K562 (cell line): ENCODE measurements around the gene NLRC3. TPM values are rescaled to one million over a fixed set of nuclear protein-coding genes. Genes with fewer than 3 reads are reported as not detected.

ENCODE experiments used
- ATAC-seq: fragments of 200-7000 bp; cut with Tn5 transposase; 3 replicates; pipeline ENCODE4 v1.9.1; 2020; ENCODE audit warnings: moderate library complexity
- BruUV-seq: library from RNA; stranded (reverse); fragments of 400-500 nt; replicated peaks from 2 replicates; lab custom pipeline; 2021; lab: Mats Ljungman, UMichigan
- CTCF ChIA-PET: fragments of 300-600 bp; formaldehyde crosslinking; extraction: SDS; loops from one replicate; lab custom pipeline; 2021; ENCODE audit warnings: low intra/inter-chr PET ratio; lab: Yijun Ruan, JAX
- POLR2A ChIA-PET: fragments of 300-600, 350-650 bp; sonication (Branson Sonifier 250); formaldehyde crosslinking; extraction: SDS; loops from one replicate; lab custom pipeline; 2021; ENCODE audit warnings: antibody characterized with exemption, inconsistent platforms; lab: Yijun Ruan, JAX
- DNase-seq, 4 experiments: peaks; one replicate each; pipeline versions ENCODE4 v3.0.0 to v3.0.0-alpha.2; 2011 to 2018; ENCODE audit warnings: low spot score in 3 of 4, mixed read lengths in 3 of 4; ENCODE audit errors: extremely low read depth in 1 of 4
- FAIRE-seq: peaks from 2 replicates; lab custom pipeline; 2011; peaks lifted over from hg19 to GRCh38; lab: Jason Lieb, UNC
- H2AFZ ChIP-seq: 2 replicates; pipeline ENCODE4 v1.6.0; 2011; ENCODE audit warnings: low read depth, low read length, control low read depth, inconsistent platforms
- H3K27ac ChIP-seq: fragments of 200-600 bp; 3 replicates; pipeline ENCODE4 v1.8.0; 2011; ENCODE audit warnings: low read depth, mild to moderate bottlenecking, control low read depth, inconsistent platforms, low read length, moderate library complexity, mixed read lengths; ENCODE audit errors: extremely low read depth
- H3K27me3 ChIP-seq, 2 experiments: fragments of 300-600 bp in 1 of 2; 2 replicates in 1 of 2; 3 replicates in 1 of 2; pipeline versions ENCODE4 v1.6.0 to v1.8.0; 2011; ENCODE audit warnings: inconsistent platforms in 2 of 2, low read length in 2 of 2, mild to moderate bottlenecking in 1 of 2, mixed read lengths in 1 of 2, moderate library complexity in 1 of 2; ENCODE audit not compliant: control insufficient read depth in 2 of 2, insufficient read depth in 2 of 2
- H3K36me3 ChIP-seq: fragments of 300-600 bp; 3 replicates; pipeline ENCODE4 v1.8.0; 2011; ENCODE audit warnings: mild to moderate bottlenecking, low read length, inconsistent platforms; ENCODE audit not compliant: control insufficient read depth, insufficient read depth
- H3K4me1 ChIP-seq, 2 experiments: fragments of 200-600 bp in 1 of 2; replicated peaks in 1 of 2; 2 replicates in 1 of 2; 3 replicates in 1 of 2; pipeline versions ENCODE4 v1.5.1 to v1.8.0; 2011; ENCODE audit warnings: inconsistent platforms in 2 of 2, low read length in 2 of 2, mild to moderate bottlenecking in 1 of 2, mixed read lengths in 1 of 2, moderate library complexity in 1 of 2; ENCODE audit not compliant: control insufficient read depth in 2 of 2, insufficient read depth in 2 of 2
- H3K4me2 ChIP-seq: 2 replicates; pipeline ENCODE4 v1.6.1; 2011; ENCODE audit warnings: low read length, control low read depth, inconsistent platforms, mixed read lengths; ENCODE audit not compliant: insufficient read depth
- H3K4me3 ChIP-seq: fragments of 200-600 bp; sonication (generic), shearing (Covaris generic); 2 replicates; pipeline ENCODE4 v1.5.1; 2016; ENCODE audit warnings: control low read depth, inconsistent platforms
- H3K79me2 ChIP-seq: fragments of 200-600 bp; 3 replicates; pipeline ENCODE4 v1.8.0; 2011; ENCODE audit warnings: low read length, inconsistent platforms; ENCODE audit not compliant: control insufficient read depth, insufficient read depth
- H3K9ac ChIP-seq, 2 experiments: 2 replicates each; pipeline versions ENCODE4 v1.6.0 to v1.6.1; 2011; ENCODE audit warnings: low read depth in 2 of 2, low read length in 2 of 2, control low read depth in 1 of 2, inconsistent platforms in 1 of 2, mild to moderate bottlenecking in 1 of 2, mixed read lengths in 1 of 2; ENCODE audit not compliant: insufficient read depth in 1 of 2
- H3K9me1 ChIP-seq: one replicate; pipeline ENCODE4 v1.6.0; 2011; ENCODE audit warnings: inconsistent platforms, mild to moderate bottlenecking, low read length, moderate library complexity; ENCODE audit not compliant: control insufficient read depth, insufficient read depth
- H3K9me3 ChIP-seq: replicated peaks from 2 replicates; pipeline ENCODE4 v1.5.1; 2011; ENCODE audit warnings: low read depth, low read length, inconsistent platforms; ENCODE audit not compliant: control insufficient read depth, insufficient read depth
- H4K20me1 ChIP-seq: replicated peaks from 2 replicates; pipeline ENCODE4 v1.6.1; 2011; ENCODE audit warnings: low read length, inconsistent platforms, mixed read lengths; ENCODE audit not compliant: control insufficient read depth, insufficient read depth
- FOXA3 ChIP-seq, 2 experiments: fragments of 450-650 bp in 1 of 2; sonication (generic) in 1 of 2; formaldehyde crosslinking; IDR thresholded peaks in 1 of 2; conservative IDR thresholded peaks in 1 of 2; 2 replicates each; pipeline versions ENCODE4 v1.4.0 to v1.8.0; 2020 to 2022; ENCODE audit warnings: mild to moderate bottlenecking in 2 of 2, missing genetic modification reagents in 1 of 2
- GABPB1 ChIP-seq: sonication (generic); formaldehyde crosslinking; IDR thresholded peaks from 2 replicates; pipeline ENCODE4 v1.8.0; 2022; ENCODE audit warnings: mild to moderate bottlenecking, missing genetic modification reagents
- NONO ChIP-seq, 2 experiments: fragments of 200-400 bp in 1 of 2; fragments of 450-650 bp in 1 of 2; formaldehyde crosslinking in 1 of 2; IDR thresholded peaks; 2 replicates each; pipeline ENCODE4 v1.6.1; 2017; ENCODE audit warnings: low read depth in 2 of 2, mild to moderate bottlenecking in 2 of 2, moderate library complexity in 2 of 2, low read length in 1 of 2
- PHTF2 ChIP-seq: fragments of 250-450 bp; sonication (Bioruptor Pico); IDR thresholded peaks from 2 replicates; pipeline ENCODE4 v1.5.0; 2021; ENCODE audit warnings: mild to moderate bottlenecking
- POLR2G ChIP-seq: fragments of 200-400 bp; formaldehyde crosslinking; IDR thresholded peaks from 2 replicates; pipeline ENCODE4 v1.6.1; 2017; ENCODE audit warnings: low read depth, mild to moderate bottlenecking, antibody characterized with exemption, low read length, moderate library complexity
- RBM14 ChIP-seq: fragments of 200-400 bp; formaldehyde crosslinking; IDR thresholded peaks from 2 replicates; pipeline ENCODE4 v1.6.1; 2018; ENCODE audit warnings: low read depth, mild to moderate bottlenecking, low read length, moderate library complexity, borderline replicate concordance; ENCODE audit not compliant: insufficient read depth
- SMAD4 ChIP-seq: fragments of 250-450 bp; sonication (Bioruptor Pico); conservative IDR thresholded peaks from 2 replicates; pipeline ENCODE4 v1.8.0; 2021; ENCODE audit warnings: inconsistent platforms, mild to moderate bottlenecking, moderate library complexity
- THAP12 ChIP-seq: fragments of 250-450 bp; sonication (Bioruptor Pico); IDR thresholded peaks from 2 replicates; pipeline ENCODE4 v1.9.0; 2021; ENCODE audit warnings: mild to moderate bottlenecking, inconsistent platforms
- WGBS: fragments of 100-300 bp; shearing (Covaris generic); methylation state at CpG from one replicate; pipeline ENCODE4 v1.1.6; 2016; ENCODE audit warnings: low coverage, mixed read lengths; ENCODE audit not compliant: insufficient coverage; ENCODE audit errors: missing lambda C conversion rate; 5-methylcytosine and 5-hydroxymethylcytosine counted together
- in situ Hi-C: fragments of 300-500 bp; cut with MboI; formaldehyde crosslinking; loops from 4 replicates; pipeline ENCODE4 v1.15.0; 2018; ENCODE audit warnings: inconsistent platforms, mixed read lengths
- intact Hi-C: fragments of 100-400 bp; cut with micrococcal nuclease; formaldehyde crosslinking; loops from 2 replicates; pipeline ENCODE4 v1.14.2; 2022
- polyA plus RNA-seq, 8 experiments: library from polyadenylated mRNA; depleted of rRNA in 4 of 8; stranded (reverse) in 5 of 8; unstranded in 3 of 8; fragments of >200 nt; fragmentation: Nextera tagmentation in 2 of 8; fragmentation: Illumina TruSeq in 1 of 8; extraction: Ambion mirVana in 2 of 8; extraction: Trizol in 1 of 8; gene quantifications; 2 replicates each; pipeline versions ENCODE4 v1.2.1 to v1.2.3, GENCODE V29; 2011 to 2014; ENCODE audit warnings: inconsistent platforms in 1 of 8, missing spikeins in 1 of 8
- total RNA-seq, 7 experiments: library from RNA; depleted of rRNA in 6 of 7; stranded (reverse); fragments of >200 nt in 6 of 7; fragmentation: Illumina TruSeq in 2 of 7; extraction: Trizol in 2 of 7; gene quantifications; 2 replicates each; pipeline versions ENCODE4 v1.2.1 to v1.2.3, GENCODE V29; 2011 to 2021; ENCODE audit warnings: low replicate concordance in 1 of 7
- TF ChIP-seq, protein P1 (sequence below): conservative IDR thresholded peaks from 2 replicates; pipeline ENCODE4 v1.6.1; 2011; ENCODE audit warnings: low read depth, mild to moderate bottlenecking, low read length; ENCODE audit not compliant: control insufficient read depth

NLRC3 gene
- total and polyA plus RNA-seq, 9 of the 15 experiments (the other 6 are each of a cell fraction or from before 2014, with no cell fraction given), result 0.03 to 0.13 (median 0.03) TPM; not detected in 4

- Histone ChIP-seq H3K4me3 (no peak overlapping the region), H3K9ac (no peak overlapping the region), H2AFZ (no peak overlapping the region), H3K27ac (no peak overlapping the region), H3K27me3 (no peaks in the 10 kb centered on the region), H3K79me2 (no peaks in the 10 kb centered on the region), H3K4me2 (no peak overlapping the region), H3K9me1 (no peaks in the 10 kb centered on the region), H4K20me1 (no peaks in the 10 kb centered on the region), H3K36me3 (peaks cover 18% of the 10 kb centered on the region; the same call in 2 of the 3 replicates), H3K4me1 (peaks cover 0 to 12% of the 10 kb centered on the region in 2 experiments; a peak in 2 of 5 replicates), H3K9me3 (peaks cover 6% of the 10 kb centered on the region)
- ATAC-seq (no peak), FAIRE-seq (no peak), DNase-seq (no peak)
- in situ Hi-C loops, result no loop called here
- CTCF ChIA-PET, result no interaction called here
- 88% methylated on average over 16 of the region's 17 CpGs for WGBS
- intact Hi-C loops, result no loop called here
- BruUV-seq, result no TSS peak
- TF ChIP-seq GABPB1 (CRISPR knock-in tag) (no peak), POLR2G (0 out of 2 replicates have a peak, but pooled peaks have one; percentile 8)
- TF ChIP-seq, protein P1, sequence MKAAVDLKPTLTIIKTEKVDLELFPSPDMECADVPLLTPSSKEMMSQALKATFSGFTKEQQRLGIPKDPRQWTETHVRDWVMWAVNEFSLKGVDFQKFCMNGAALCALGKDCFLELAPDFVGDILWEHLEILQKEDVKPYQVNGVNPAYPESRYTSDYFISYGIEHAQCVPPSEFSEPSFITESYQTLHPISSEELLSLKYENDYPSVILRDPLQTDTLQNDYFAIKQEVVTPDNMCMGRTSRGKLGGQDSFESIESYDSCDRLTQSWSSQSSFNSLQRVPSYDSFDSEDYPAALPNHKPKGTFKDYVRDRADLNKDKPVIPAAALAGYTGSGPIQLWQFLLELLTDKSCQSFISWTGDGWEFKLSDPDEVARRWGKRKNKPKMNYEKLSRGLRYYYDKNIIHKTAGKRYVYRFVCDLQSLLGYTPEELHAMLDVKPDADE, result no peak
- POLR2A ChIA-PET, result interaction anchor here (1.8 kb wide), 1 partner anchor 10 kb away, joined by 8 read pairs; no protein-coding TSS in a partner anchor
Observed at GRCh38 chr16:3597676-3598075, 20.5 kb upstream of the NLRC3 start.

DNA sequence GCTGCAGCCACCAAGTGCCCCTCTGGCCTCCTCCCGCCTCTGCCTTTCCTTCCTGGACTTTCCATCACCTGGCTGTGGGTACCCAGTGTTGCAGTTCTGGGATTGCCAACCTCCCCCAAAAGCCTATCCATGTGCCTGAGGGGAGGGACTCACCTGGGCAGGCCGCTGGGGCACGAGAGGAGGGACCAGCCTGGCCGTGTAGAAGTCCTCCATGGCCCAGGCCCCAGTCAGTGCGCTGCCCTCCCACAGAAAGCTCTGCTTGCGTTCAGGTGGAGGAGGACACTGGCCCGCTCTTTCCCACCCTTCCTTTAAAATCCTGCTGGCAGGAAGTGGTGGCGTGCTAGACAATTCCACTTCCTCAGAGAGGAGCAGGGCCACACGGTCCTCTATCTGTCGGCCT is 20.0 kb upstream of the NLRC3 start:
- POLR2A ChIA-PET, result interaction anchor here (1.8 kb wide), 1 partner anchor 10 kb away, joined by 8 read pairs; no protein-coding TSS in a partner anchor
- ATAC-seq, result no peak
- TF ChIP-seq RBM14, result no peak
- no peak for TF ChIP-seq NONO (IDR thresholded peaks at IDR 0.05; ENCODE audit: low read depth in 2 of 2, low read length in 1 of 2)
- TF ChIP-seq PHTF2 (CRISPR knock-in tag), result no peak
- no peak for TF ChIP-seq THAP12 (CRISPR knock-in tag)
- TF ChIP-seq SMAD4 (CRISPR knock-in tag), result no peak
- TF ChIP-seq FOXA3 (CRISPR knock-in tag; conservative IDR thresholded peaks at IDR 0.05 in 1 of 2, IDR thresholded peaks at IDR 0.05 in 1 of 2), result no peak

More for the DNA sequence above, 20.0 kb upstream of the NLRC3 start:
- Histone ChIP-seq H3K36me3 (peaks cover 18% of the 10 kb centered on the region; the same call in 2 of the 3 replicates), H3K9me3 (peaks cover 6% of the 10 kb centered on the region), H3K9me1 (no peaks in the 10 kb centered on the region), H3K27me3 (no peaks in the 10 kb centered on the region), H3K4me3 (no peak overlapping the region), H3K9ac (no peak overlapping the region), H3K79me2 (no peaks in the 10 kb centered on the region), H4K20me1 (no peaks in the 10 kb centered on the region), H3K4me2 (no peak overlapping the region), H3K4me1 (peaks cover 0 to 12% of the 10 kb centered on the region in 2 experiments; a peak in 2 of 5 replicates), H2AFZ (no peak overlapping the region), H3K27ac (no peak overlapping the region)
- CTCF ChIA-PET, result no interaction called here
- in situ Hi-C loops (no loop called here), intact Hi-C loops (no loop called here)
- no TSS peak for BruUV-seq
- DNase-seq (no peak), FAIRE-seq (no peak)
- 88% methylated on average over 6 of the region's 10 CpGs for WGBS
